Ishikawa (cell line): ENCODE results near the gene CSPG4.

Experiments used
- CEBPB ChIP-seq: IDR thresholded peaks from 2 replicates; pipeline ENCODE4 v1.6.1; 2012
- CREB1 ChIP-seq: IDR thresholded peaks from 2 replicates; pipeline ENCODE4 v1.6.1; 2012; ENCODE audit warnings: low read depth
- EGR1 ChIP-seq: IDR thresholded peaks from 2 replicates; pipeline ENCODE4 v1.6.1; 2012
- EP300 ChIP-seq: IDR thresholded peaks from 2 replicates; pipeline ENCODE4 v1.6.1; 2012; ENCODE audit warnings: borderline replicate concordance
- FOXM1 ChIP-seq: IDR thresholded peaks from 2 replicates; pipeline ENCODE4 v1.6.1; 2012; ENCODE audit warnings: low read depth, borderline replicate concordance
- NFIC ChIP-seq: IDR thresholded peaks from 2 replicates; pipeline ENCODE4 v1.6.1; 2012
- RAD21 ChIP-seq: IDR thresholded peaks from 2 replicates; pipeline ENCODE4 v1.6.1; 2012; ENCODE audit warnings: low read depth
- REST ChIP-seq: IDR thresholded peaks from 2 replicates; pipeline ENCODE4 v1.6.1; 2012; ENCODE audit warnings: low read depth, mild to moderate bottlenecking
- TAF1 ChIP-seq: IDR thresholded peaks from 2 replicates; pipeline ENCODE4 v1.6.1; 2012; ENCODE audit warnings: low read depth, mild to moderate bottlenecking
- TCF12 ChIP-seq: IDR thresholded peaks from 2 replicates; pipeline ENCODE4 v1.6.1; 2012; ENCODE audit warnings: low read depth
- TEAD4 ChIP-seq: IDR thresholded peaks from 2 replicates; pipeline ENCODE4 v1.6.1; 2012
- USF1 ChIP-seq: IDR thresholded peaks from 2 replicates; pipeline ENCODE4 v1.6.1; 2012
- YY1 ChIP-seq: IDR thresholded peaks from 2 replicates; pipeline ENCODE4 v1.6.1; 2012; ENCODE audit warnings: low read depth
- ZBTB7A ChIP-seq: IDR thresholded peaks from 2 replicates; pipeline ENCODE4 v1.6.1; 2012; ENCODE audit warnings: low read depth
- TF ChIP-seq, protein P1 (sequence below): IDR thresholded peaks from 2 replicates; pipeline ENCODE4 v1.6.1; 2012

The CSPG4 gene

DNA sequence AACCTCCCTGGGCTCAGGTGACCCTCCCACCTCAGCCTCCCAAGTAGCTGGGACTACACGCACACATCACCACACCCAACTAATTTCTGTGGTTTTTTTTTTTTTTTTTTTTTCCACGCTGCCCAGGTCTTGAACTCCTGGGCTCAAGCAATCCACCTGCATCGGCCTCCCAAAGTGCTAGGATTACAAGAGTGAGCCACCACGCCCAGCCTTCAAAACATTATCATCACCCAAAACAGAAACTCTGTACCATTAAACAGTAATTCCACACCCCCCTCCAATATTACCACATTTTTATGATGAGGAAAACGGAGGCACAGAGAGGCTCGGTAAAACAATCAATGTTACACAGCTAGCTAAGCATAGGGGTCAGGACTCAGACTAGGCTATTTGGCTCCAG is 76.6 kb downstream of the CSPG4 start:
- no peak for TF ChIP-seq TCF12
- TF ChIP-seq NFIC, result no peak
- no peak for TF ChIP-seq TEAD4
- TF ChIP-seq REST, result no peak
- TF ChIP-seq RAD21, result no peak
- no peak for TF ChIP-seq CREB1
- TF ChIP-seq EGR1, result no peak
- TF ChIP-seq USF1, result no peak
- TF ChIP-seq ZBTB7A, result no peak
- TF ChIP-seq, protein P1, sequence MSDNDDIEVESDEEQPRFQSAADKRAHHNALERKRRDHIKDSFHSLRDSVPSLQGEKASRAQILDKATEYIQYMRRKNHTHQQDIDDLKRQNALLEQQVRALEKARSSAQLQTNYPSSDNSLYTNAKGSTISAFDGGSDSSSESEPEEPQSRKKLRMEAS, result no peak
- no peak for TF ChIP-seq FOXM1
- TF ChIP-seq CEBPB, result no peak
- no peak for TF ChIP-seq YY1
- no peak for TF ChIP-seq EP300

- no peak for TF ChIP-seq TEAD4
- TF ChIP-seq USF1, result no peak
- no peak for TF ChIP-seq EP300
- no peak for TF ChIP-seq RAD21
- no peak for TF ChIP-seq FOXM1
- no peak for TF ChIP-seq NFIC
Observed at GRCh38 chr15:75631935-75632334, 80.7 kb downstream of the CSPG4 start.

GRCh38 chr15:75625542-75626347 is 86.9 kb downstream of the CSPG4 start, which contains the start of gene SNUPN:
SNUPN (minus strand) TSS chr15:75625725; CDS start chr15:75621051, 4,674 bp downstream.
- TF ChIP-seq TEAD4 (peak; percentile 36), YY1 (no peak), USF1 (peak; percentile 40; the same call in 1 of the 2 replicates), TAF1 (peak; percentile 57), CEBPB (no peak), TCF12 (0 out of 2 replicates have a peak, but pooled peaks have one; percentile 18)
- TF ChIP-seq, protein P1, result peak; percentile 75; the same call in 1 of the 2 replicates
